Measurements from ENCODE around the gene PITHD1.
"Not testable (repeated sequence)": the region's sequence is repeated elsewhere in the genome, so short reads cannot be mapped to it uniquely, and the experiment has no call there.

Gene PITHD1, protein sequence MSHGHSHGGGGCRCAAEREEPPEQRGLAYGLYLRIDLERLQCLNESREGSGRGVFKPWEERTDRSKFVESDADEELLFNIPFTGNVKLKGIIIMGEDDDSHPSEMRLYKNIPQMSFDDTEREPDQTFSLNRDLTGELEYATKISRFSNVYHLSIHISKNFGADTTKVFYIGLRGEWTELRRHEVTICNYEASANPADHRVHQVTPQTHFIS

DNA sequence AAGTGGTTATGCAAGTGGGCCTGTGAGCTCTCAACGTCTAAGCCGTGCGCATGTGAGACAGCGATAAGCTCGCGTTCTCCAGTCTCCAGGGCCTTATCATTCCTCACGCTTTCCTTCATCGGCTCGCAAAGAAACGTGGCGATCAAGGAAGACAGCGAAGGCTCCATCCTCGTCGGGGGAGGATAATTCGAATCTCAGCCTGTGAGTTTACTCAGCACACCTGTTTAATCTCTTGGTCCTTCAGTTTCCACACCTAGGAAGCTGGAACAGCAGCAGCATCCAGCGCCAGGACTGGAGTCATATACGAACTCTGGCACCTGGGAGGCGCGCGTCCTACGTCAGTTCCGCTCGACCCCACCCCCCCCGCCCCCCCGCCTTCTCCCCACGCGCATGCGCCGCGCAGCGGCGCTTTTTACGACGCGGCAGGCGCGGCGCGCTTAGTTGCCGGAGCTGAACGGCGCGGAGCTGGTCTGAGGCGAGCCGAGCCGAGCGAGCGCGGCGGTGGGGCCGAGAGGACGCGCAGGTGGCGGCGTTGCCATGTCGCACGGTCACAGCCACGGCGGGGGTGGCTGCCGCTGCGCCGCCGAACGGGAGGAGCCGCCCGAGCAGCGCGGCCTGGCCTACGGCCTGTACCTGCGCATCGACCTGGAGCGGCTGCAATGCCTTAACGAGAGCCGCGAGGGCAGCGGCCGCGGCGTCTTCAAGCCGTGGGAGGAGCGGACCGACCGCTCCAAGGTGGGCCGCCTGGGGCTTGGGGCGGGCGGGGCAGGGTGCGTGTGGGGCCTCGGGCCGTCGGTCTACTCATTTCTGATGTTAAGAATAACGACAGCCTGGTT is at the start of gene PITHD1:
TSS of gene PITHD1 (plus strand) at position 440 of the 836 bp plus-strand sequence. CDS start at position 538, 98 bp downstream.
- DNase-seq: peak; percentile 79

DNA sequence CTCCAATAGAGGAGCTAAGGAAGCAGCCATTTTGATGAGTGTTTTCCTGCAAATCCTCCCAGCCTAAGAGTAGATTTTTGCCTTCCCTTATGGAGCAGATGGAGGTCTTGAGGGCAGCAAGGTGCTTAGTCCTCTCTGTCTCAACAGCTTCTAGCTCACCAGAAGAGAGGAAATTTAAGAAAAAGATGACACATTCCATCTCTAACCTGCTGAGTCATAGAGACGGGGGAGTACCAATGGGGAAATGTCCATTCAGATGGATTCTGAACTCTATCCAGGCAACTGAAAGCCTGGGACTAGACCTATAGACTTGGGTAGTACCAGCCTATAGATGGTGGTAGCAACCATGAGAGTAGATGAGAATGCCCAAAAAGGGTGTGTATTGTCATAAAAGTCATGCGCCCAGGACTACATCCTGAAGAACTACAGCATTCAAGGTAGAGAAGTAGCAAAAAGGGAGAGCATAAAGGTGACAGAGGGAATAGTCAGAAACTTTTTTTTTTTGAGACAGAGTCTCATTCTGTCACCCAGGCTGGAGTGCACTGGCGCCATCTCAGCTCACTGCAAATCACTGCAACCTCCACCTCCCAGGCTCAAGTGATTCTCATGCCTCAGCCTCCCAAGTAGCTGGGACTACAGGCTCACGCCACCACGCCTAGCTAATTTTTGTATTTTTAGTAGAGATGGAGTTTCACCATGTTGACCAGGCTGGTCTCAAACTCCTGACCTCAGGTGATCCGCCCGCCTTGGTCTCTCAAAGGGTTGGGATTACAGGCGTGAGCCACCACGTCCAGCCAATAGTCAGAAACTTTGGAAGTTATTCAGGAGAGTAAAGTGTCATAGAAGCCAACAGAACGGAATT is 45.6 kb upstream of the PITHD1 start:
- no peak for DNase-seq

DNA sequence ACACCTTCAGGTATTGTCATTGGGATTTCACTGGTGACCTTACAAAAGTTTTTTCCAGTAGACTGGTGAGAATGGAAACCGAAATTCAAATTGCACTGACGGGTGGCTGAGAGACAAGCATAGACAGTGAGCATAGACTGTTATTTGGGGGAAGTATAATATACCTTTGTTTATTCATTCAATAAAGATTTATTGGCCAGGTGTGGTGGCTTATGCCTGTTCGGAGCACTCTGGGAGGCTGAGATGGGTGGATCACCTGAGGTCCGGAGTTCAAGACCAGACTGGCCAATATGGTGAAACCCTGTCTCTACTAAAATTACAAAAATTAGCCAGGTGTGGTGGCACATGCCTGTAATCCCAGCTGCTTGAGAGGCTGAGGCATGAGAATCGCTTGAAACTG is 44.9 kb upstream of the PITHD1 start:
- not testable (repeated sequence) for DNase-seq

DNA sequence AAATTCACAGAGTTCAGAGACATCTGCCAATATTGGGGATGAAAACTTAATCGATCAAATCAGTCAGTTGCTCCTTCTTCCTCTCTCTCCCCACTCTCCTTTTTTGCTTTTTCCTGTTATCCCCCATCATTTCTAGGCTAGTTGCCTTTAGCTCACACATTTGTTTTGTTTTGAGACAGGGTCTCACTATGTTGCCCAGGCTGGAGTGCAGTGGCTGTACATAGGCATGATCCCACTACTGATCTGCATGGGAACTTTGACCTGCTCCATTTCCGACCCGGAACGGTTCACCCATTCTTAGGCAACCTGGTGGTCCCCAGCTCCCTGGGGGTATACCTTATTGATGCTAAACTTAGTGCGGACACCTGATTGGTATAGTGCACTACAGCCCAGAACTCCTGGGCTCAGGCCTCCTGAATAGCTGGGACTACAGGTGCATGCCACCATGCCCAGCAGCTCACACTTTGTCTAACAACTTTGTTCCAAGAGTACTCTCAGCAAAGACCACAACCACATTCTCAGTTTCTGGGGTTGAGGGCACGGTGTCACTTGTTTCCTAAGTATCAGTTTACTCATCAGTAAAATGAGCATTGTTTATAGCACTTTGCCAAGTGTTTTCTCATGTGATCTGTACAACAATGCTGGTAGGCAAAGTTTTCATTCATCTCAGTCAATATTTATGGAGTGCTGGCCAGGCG is 41.6 kb upstream of the PITHD1 start:
- peak; percentile 9 for DNase-seq

DNA sequence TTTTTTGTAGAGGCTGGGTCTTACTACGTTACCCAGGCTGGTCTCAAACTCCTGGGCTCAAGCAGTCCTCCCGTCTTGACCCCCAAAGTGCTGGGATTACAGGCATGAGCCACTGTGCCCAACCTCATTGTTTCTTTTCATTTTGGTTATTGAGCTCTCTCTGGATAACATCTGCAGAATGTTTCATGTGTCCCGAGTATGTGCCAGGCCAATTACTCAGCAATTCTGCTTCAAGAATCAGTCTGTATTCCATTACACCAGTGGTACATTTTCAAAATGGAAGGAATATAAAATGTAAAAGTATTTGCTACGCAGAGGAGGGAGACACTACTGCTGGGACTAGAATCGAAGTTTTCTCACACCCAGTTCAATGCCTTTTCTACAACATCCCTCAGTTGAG is 36.6 kb upstream of the PITHD1 start:
- no peak for DNase-seq

DNA sequence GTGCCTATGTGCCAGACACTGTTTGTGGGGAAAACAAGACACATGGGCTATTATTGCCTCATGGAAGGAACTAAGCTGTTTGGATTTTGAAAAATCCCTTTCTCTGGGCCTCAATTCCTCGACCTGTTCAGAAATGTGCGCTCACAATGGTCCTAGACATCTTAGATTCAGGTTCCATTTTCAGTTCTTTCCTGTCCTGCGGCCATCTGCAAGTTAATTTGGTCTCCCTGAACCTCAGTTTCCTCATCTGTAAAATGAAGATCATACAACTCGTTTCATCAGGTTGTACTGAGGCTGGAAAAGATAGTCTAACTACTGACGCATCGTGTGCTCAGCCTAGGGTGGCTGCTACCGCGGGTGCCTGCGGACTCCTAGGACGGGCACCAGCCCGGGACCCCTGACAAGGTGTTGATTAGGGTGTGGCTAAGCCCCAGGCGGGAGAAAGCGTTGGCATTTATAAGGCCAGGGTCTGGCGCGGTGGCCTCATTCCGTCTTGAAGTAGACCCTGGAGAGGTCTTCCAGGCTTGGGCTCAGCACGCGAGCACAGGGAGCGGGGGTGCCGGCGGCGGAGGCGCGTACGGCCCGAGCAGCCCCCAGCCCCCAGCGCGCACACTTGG is 35.4 kb upstream of the PITHD1 start:
- DNase-seq: peak; percentile 39

DNA sequence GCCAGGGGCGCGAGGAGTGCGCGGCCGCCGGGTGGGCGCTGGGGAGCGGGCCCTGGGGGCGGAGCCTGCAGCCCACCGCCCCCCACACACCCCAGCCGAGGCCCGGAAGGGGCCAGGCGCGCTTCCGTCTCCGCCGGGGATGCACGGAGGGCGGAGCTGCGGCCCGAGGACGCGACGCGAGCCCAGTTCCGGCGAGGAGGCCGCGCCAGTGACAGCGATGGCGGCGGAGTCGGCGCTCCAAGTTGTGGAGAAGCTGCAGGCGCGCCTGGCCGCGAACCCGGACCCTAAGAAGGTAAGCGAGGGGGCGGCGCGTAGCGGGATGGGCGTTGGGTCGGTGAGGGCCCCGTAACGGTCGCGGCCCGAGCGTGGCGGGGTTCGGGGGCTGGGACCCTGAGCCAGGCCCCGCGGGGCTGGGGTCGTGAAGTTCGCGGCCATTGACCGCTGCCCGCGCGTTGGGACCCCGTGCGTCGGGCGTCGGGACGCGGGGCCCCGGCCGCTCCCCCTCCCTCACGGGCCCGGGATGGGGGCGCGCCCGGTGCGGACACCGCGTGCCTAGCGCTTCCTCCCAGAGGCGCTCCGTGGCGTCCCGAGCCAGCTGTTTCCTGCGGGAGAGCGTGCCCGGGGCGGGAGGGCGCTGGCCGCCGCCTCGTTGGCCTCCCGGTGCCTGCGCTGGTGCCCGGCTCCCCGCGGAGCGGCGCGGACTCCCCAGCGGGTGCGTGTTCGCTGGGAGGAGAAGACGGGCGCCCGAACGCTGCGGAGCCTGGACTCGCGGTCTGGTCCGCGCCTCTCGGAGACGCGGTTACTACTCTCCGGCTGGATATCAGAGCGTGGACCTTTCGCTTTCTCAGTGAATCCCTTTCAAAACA is 34.7 kb upstream of the PITHD1 start, which contains the start of gene ELOA:
TSS of gene ELOA (plus strand) at position 185 of the 866 bp plus-strand sequence. CDS start at position 218, 33 bp downstream.
- DNase-seq: peak; percentile 77

DNA sequence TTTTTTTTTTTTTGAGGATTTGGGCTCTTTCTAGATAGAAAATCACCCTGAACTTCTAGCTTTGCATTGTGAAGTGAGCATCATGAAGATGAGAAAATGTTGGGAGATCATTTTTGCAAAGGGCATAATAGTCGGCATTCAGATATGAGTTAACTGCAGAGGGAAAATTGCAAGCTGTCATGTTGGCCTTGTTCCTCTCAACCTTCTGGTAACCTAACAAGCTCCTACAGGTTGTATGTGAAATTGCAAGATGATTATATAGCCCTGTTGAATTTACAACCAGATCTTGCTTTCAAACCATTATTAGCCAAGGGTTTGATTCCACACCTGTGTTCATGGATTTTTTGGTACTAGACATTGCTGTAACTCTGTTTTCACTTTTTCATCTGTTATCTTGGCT is 32.7 kb upstream of the PITHD1 start:
- DNase-seq: no peak

DNA sequence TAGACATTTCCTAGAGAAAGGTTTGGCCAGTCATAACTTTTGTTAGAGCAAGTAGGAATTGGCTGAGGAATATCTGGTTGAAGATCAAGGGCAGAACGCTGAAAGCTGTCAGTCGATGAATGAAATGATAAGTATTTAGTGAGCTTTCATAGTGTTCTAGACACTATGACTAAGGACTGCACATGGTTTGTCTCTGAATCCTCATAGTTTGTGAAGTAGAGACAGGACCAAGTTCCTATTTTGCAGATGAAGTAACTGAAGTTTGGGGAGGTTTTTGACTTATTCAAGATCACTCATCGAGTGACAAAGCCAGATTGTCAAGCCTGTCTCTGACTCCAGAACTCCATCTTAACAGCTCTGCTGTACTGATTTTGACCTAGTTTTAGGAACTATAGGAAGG is 30.2 kb upstream of the PITHD1 start:
- no peak for DNase-seq

DNA sequence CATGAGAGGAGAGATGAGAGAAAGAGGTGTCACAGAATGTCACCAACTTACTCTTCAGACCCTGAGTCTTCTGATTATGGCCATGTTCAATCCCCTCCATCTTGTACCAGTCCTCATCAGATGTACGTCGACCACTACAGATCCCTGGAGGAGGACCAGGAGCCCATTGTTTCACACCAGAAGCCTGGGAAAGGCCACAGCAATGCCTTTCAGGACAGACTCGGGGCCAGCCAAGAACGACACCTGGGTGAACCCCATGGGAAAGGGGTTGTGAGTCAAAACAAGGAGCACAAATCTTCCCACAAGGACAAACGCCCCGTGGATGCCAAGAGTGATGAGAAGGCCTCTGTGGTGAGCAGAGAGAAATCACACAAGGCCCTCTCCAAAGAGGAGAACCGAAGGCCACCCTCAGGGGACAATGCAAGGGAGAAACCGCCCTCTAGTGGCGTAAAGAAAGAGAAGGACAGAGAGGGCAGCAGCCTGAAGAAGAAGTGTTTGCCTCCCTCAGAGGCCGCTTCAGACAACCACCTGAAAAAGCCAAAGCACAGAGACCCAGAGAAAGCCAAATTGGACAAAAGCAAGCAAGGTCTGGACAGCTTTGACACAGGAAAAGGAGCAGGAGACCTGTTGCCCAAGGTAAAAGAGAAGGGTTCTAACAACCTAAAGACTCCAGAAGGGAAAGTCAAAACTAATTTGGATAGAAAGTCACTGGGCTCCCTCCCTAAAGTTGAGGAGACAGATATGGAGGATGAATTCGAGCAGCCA is 27.0 kb upstream of the PITHD1 start:
- peak; percentile 49 for DNase-seq

DNA sequence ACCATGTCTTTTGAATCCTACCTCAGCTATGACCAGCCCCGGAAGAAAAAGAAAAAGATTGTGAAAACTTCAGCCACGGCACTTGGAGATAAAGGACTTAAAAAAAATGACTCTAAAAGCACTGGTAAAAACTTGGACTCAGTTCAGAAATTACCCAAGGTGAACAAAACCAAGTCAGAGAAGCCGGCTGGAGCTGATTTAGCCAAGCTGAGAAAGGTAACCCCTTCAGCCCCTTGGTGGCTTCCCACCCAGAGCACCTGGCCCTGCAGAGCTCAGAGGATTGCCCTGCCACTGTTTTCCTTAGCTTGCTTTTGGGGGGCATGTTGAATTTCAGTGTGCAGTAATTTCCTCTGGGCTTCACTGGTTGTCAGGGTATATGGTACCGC is 26.4 kb upstream of the PITHD1 start:
- DNase-seq: no peak

DNA sequence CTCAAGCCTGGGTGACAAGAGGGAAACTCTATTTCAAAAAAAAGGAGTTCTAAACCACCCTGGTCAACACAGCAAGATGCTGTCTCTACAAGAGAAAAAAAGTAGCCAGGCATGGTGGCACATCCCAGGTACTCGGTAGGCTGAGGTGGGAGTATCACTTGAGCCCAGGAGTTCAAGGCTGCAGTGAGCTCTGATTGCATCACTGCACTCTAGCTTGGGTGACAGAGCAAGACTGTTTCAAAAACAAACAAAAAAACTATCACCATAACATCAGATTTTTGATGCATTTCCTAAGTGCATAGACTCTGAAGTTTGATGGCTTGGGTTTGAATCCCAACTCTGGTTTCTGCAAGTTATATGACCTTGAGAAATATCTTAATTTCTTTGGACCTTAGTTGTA is 25.3 kb upstream of the PITHD1 start:
- DNase-seq: no peak

DNA sequence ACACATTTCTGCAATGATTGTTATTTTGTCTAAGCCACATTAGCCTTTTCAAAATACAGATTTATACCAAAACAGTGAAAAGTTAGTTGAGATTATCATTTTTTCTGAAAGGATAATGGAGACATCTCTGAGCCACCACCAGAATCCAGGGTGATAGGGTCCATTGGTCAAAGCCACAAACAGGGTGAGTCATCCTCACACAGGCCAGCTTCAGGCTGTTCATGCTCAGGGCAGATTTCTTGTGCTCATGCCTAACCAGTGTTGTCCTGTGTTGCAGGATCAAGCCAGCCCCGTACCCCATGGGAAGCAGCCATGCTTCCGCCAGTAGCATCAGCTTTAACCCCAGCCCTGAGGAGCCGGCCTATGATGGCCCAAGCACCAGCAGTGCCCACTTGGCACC is 21.5 kb upstream of the PITHD1 start:
- no peak for DNase-seq

DNA sequence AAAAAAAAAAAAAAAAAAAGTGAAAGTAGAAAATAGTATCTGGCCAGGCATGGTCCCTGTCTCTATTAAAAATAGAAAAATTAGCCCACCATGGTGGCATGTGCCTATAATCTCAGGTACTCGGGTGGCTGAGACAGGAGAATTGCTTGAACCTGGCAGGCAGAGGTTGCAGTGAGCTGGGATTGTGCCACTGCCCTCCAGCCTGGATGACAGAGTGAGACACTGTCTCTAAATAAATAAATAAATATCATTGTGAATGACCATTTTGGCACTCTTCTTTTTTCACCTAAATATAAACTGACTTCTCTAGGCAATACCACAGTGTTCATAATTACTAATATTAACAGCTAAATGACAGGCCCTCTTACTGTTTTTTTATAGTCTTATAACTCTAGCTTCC is 20.4 kb upstream of the PITHD1 start:
- DNase-seq: no peak

DNA sequence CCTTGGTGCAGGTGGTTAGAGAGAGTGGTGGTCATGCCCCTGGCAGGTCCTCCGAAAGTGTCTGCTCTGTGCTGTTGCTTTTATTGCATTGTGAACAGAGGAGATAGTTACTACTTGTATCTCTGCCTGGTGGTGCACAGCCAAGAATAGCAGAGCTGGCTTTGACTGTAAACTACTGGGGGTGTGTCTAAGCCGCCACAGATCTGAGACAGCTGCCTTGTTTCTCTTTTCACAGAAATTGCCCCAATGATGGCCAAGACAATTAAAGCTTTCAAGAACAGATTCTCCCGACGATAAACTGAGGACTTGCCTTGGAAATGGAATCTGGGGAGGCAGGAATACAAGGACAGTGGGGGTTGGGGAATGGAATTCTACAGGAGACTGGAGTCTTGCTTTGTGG is 18.9 kb upstream of the PITHD1 start:
- no peak for DNase-seq

DNA sequence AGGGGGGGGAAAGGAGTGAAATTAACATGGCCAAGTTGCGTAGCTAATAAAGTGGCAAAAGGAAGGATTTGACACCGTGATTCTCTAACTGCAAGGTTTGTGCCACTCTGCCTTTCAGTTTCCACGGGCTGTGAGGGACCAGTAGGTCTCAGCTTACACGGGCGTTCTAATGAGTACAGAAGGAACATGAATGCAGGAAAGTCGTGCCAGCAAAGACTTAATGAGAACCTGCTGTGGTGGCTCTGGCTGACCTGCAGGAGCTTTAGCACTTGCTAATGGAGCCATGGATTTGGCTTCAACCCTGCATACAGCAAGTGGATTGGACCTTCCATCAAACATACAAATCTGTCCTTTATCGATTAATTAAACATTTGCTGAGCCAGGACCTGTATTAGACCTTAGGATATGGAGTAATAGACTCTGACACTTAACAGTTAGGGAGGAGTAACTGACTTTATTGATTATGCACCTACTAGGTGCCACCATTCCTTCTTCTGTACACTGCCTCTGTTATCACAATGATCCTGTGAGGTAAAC is 15.1 kb upstream of the PITHD1 start:
- DNase-seq: no peak

DNA sequence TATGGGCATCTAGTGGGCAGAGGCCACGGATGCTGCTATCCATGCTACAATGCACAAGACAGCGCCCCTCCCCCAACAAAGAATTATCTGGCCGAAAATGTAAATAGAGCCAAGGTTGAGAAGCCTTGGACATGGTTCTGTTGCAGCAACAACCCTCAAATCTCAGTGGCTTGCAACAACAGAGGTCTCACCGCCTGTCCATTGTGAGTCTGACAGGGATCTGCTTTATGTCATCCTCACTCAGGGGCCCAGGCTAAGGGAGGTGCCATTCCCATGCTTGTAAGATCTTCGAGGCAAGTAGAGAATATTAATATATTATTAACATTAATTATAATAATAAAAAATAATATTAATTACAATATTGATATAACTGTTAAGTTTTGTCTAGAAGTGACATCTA is 9.5 kb upstream of the PITHD1 start:
- no peak for DNase-seq

DNA sequence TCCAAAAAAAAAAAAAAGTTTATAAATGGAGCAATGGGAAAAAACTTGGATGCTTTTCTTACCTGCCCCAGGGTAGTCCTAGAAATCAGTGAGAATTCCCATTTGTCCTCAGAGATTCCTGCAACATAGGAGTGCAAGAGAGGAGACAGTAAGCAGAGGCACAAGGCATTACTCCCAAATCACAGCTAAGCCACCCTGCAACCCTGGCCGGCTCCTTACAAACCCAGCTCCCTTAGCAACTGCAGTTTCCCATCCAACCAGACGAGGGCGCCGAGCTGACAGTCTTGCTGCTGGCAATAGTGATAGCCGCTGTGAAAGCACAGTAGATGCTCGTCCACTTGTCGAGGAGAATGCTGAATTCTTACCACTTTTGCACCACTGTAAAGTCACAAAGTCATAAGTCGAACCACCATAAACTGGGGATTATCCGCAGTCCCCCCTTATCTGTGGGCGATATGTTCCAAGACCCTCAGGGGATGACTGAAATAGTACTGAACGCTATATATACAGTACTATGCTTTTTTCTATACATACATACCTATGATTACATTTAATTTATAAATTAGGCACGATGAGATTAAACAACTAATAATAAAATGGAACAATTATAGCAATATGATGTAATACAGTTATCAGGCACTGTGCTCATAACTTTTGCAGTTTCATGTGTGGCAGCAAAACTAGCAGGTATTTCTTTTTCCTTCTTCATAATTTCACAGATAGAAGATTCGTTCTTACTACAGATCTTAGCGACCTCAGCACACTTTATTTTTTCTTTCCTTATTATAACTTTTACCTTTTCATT is 6.0 kb upstream of the PITHD1 start:
- DNase-seq: peak; percentile 88

DNA sequence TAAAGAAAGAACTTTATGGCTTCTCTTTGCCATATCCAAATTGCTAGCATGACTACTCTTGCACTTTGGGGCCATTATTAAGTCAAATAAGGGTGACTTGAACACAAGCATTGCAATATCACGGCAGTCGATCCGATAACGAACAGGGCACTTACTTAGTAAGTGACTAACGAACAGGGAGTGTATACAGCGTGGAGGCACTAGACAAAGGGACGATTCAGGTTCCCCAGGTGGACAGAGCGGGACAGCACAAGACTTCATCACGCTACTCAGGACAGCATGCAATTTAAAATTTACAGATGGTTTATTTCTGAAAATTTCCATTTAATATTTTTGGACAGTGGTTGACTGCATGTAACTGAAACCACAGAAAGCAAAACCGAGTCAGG is 5.4 kb upstream of the PITHD1 start:
- DNase-seq: no peak
